IMR-90 (cell line): ENCODE data around the gene RHBDL1. TPM values are rescaled to one million over a fixed set of nuclear protein-coding genes. Genes with fewer than 3 reads are reported as not detected.

Experiments
- ATAC-seq: fragments of 200-7000 bp; cut with Tn5 transposase; 2 replicates; pipeline ENCODE4 v1.9.1; 2020; ENCODE audit warnings: low read depth, mild to moderate bottlenecking, moderate library complexity
- BruUV-seq: library from RNA; stranded (reverse); fragments of 400-500 nt; replicated peaks from 2 replicates; lab custom pipeline; 2021; lab: Mats Ljungman, UMichigan
- CTCF ChIA-PET: fragments of 300-600 bp; formaldehyde crosslinking; extraction: SDS; loops from one replicate; lab custom pipeline; 2021; ENCODE audit warnings: antibody characterized with exemption; lab: Yijun Ruan, JAX
- POLR2A ChIA-PET: fragments of 300-600 bp; sonication (Branson Sonifier 250); formaldehyde crosslinking; loops from one replicate; lab custom pipeline; 2022; ENCODE audit warnings: antibody characterized with exemption; ENCODE audit not compliant: unreplicated experiment; lab: Charles Lee
- DNase-seq: peaks from one replicate; pipeline ENCODE4 v3.0.0; 2013
- H2AFZ ChIP-seq: replicated peaks from 2 replicates; pipeline ENCODE3; 2013; ENCODE audit warnings: low read length, mild to moderate bottlenecking; ENCODE audit not compliant: poor library complexity
- H2AK5ac ChIP-seq: 2 replicates; pipeline ENCODE4 v1.6.1; 2013; ENCODE audit warnings: low read depth, low read length, inconsistent platforms
- H2AK9ac ChIP-seq: replicated peaks from 2 replicates; pipeline ENCODE3; 2013; ENCODE audit warnings: mild to moderate bottlenecking, low read depth, low read length, moderate library complexity; ENCODE audit not compliant: poor library complexity
- H2BK120ac ChIP-seq: 2 replicates; pipeline ENCODE4 v1.6.1; 2013; ENCODE audit warnings: low read depth, low read length, inconsistent platforms
- H2BK15ac ChIP-seq: 3 replicates; pipeline ENCODE4 v1.6.1; 2013; ENCODE audit warnings: low read depth, low read length, inconsistent platforms
- H2BK20ac ChIP-seq: 2 replicates; pipeline ENCODE4 v1.6.1; 2013; ENCODE audit warnings: low read depth, mild to moderate bottlenecking, inconsistent platforms, low read length, moderate library complexity
- H2BK5ac ChIP-seq: 2 replicates; pipeline ENCODE4 v1.6.1; 2013; ENCODE audit warnings: mild to moderate bottlenecking, low read depth, low read length, inconsistent platforms; ENCODE audit not compliant: poor library complexity, severe bottlenecking
- H3K14ac ChIP-seq: replicated peaks from 2 replicates; pipeline ENCODE4 v1.6.1; 2013; ENCODE audit warnings: low read depth, low read length, inconsistent platforms
- H3K18ac ChIP-seq: 2 replicates; pipeline ENCODE4 v1.6.1; 2013; ENCODE audit warnings: low read depth, low read length, control low read depth
- H3K23ac ChIP-seq: 2 replicates; pipeline ENCODE4 v1.6.1; 2013; ENCODE audit warnings: low read depth, low read length, inconsistent platforms
- H3K27ac ChIP-seq: 2 replicates; pipeline ENCODE4 v1.5.1; 2013; ENCODE audit warnings: mild to moderate bottlenecking, control low read depth, low read length; ENCODE audit not compliant: insufficient read depth
- H3K27me3 ChIP-seq: 2 replicates; pipeline ENCODE4 v1.6.1; 2013; ENCODE audit warnings: low read length; ENCODE audit not compliant: control insufficient read depth, insufficient read depth
- H3K36me3 ChIP-seq: 2 replicates; pipeline ENCODE4 v1.6.1; 2013; ENCODE audit warnings: low read length, mixed read lengths; ENCODE audit not compliant: control insufficient read depth, insufficient read depth
- H3K4ac ChIP-seq: 2 replicates; pipeline ENCODE4 v1.6.1; 2013; ENCODE audit warnings: low read depth, low read length, inconsistent platforms
- H3K4me1 ChIP-seq: 2 replicates; pipeline ENCODE4 v1.6.1; 2013; ENCODE audit warnings: low read length, mixed read lengths; ENCODE audit not compliant: control insufficient read depth, insufficient read depth
- H3K4me2 ChIP-seq: 2 replicates; pipeline ENCODE4 v1.6.1; 2013; ENCODE audit warnings: low read depth, mild to moderate bottlenecking, control low read depth, low read length, moderate library complexity
- H3K4me3 ChIP-seq: 2 replicates; pipeline ENCODE4 v1.5.1; 2013; ENCODE audit warnings: low read depth, mild to moderate bottlenecking, control low read depth, low read length, moderate library complexity; ENCODE audit not compliant: insufficient read depth
- H3K56ac ChIP-seq: 2 replicates; pipeline ENCODE4 v1.6.1; 2013; ENCODE audit warnings: low read length, inconsistent platforms; ENCODE audit not compliant: insufficient read depth; ENCODE audit errors: extremely low read depth
- H3K79me1 ChIP-seq, 2 experiments: 2 replicates each; pipeline ENCODE4 v1.6.1; 2013; ENCODE audit warnings: low read length in 2 of 2, inconsistent platforms in 1 of 2, low read depth in 1 of 2
- H3K9ac ChIP-seq: 2 replicates; pipeline ENCODE4 v1.6.1; 2013; ENCODE audit warnings: low read depth, low read length, control low read depth
- H3K9me1 ChIP-seq: 2 replicates; pipeline ENCODE4 v1.6.1; 2013; ENCODE audit warnings: low read length, inconsistent platforms; ENCODE audit not compliant: insufficient read depth
- H3K9me3 ChIP-seq: 2 replicates; pipeline ENCODE4 v1.6.1; 2013; ENCODE audit warnings: low read length; ENCODE audit not compliant: control insufficient read depth, insufficient read depth
- H4K20me1 ChIP-seq: 2 replicates; pipeline ENCODE4 v1.6.1; 2013; ENCODE audit warnings: low read length, inconsistent platforms; ENCODE audit not compliant: insufficient read depth
- H4K5ac ChIP-seq: 2 replicates; pipeline ENCODE4 v1.6.1; 2013; ENCODE audit warnings: mild to moderate bottlenecking, low read depth, low read length, control low read depth
- H4K8ac ChIP-seq, 2 experiments: 2 replicates each; pipeline ENCODE4 v1.6.1; 2013; ENCODE audit warnings: low read depth in 2 of 2, low read length in 2 of 2, control low read depth in 1 of 2, inconsistent platforms in 1 of 2
- H4K91ac ChIP-seq: 2 replicates; pipeline ENCODE4 v1.6.1; 2013; ENCODE audit warnings: low read depth, low read length, inconsistent platforms; ENCODE audit not compliant: insufficient read depth
- CTCF ChIP-seq: conservative IDR thresholded peaks from 2 replicates; pipeline ENCODE4 v1.5.1; 2012; ENCODE audit warnings: mild to moderate bottlenecking, low read depth, low read length, improper control_type of control experiment
- MAFK ChIP-seq: IDR thresholded peaks from 2 replicates; pipeline ENCODE4 v1.6.1; 2012; ENCODE audit warnings: low read depth, low read length, improper control_type of control experiment
- MXI1 ChIP-seq: IDR thresholded peaks from 2 replicates; pipeline ENCODE4 v1.6.1; 2012; ENCODE audit warnings: low read depth, mild to moderate bottlenecking, low read length, moderate library complexity, borderline replicate concordance
- SMC3 ChIP-seq: fragments of 150-350 bp; IDR thresholded peaks from 2 replicates; pipeline ENCODE4 v1.6.1; 2016; ENCODE audit warnings: low read depth, mild to moderate bottlenecking, antibody characterized with exemption, low read length, moderate library complexity
- USF2 ChIP-seq: fragments of 150-350 bp; IDR thresholded peaks from 2 replicates; pipeline ENCODE4 v1.6.1; 2017; ENCODE audit warnings: mild to moderate bottlenecking, antibody characterized with exemption, low read length, low read depth
- WGBS, 2 experiments: methylation state at CpG; one replicate each; pipeline versions ENCODE4 v1.1.5 to v1.1.7; 2013; ENCODE audit warnings: missing lambda C conversion rate in 2 of 2; ENCODE audit not compliant: insufficient read length in 1 of 2; ENCODE audit errors: extremely low coverage in 2 of 2; 5-methylcytosine and 5-hydroxymethylcytosine counted together
- dilution Hi-C: fragments of 300-500 bp; cut with HindIII; formaldehyde crosslinking; loops from one replicate; pipeline ENCODE4 v1.14.3; 2018; ENCODE audit warnings: low sequenced_read_pairs; ENCODE audit not compliant: unreplicated experiment
- in situ Hi-C: fragments of 300-500 bp; cut with MboI; formaldehyde crosslinking; loops from 3 replicates; pipeline ENCODE4 v1.14.3; 2019; ENCODE audit warnings: low sequenced_read_pairs, inconsistent platforms, mixed read lengths
- intact Hi-C: fragments of 100-400 bp; cut with micrococcal nuclease; formaldehyde crosslinking; loops from 2 replicates; pipeline ENCODE4 v1.10.0; 2022
- polyA plus RNA-seq, 3 experiments: library from polyadenylated mRNA; depleted of rRNA; stranded (reverse); fragments of >200 nt; gene quantifications; 2 replicates each; pipeline ENCODE4 v1.2.3, GENCODE V29; 2012; ENCODE audit warnings: low replicate concordance in 1 of 3
- total RNA-seq: library from RNA; depleted of rRNA; stranded (reverse); fragments of >200 nt; gene quantifications from 2 replicates; pipeline ENCODE4 v1.2.3, GENCODE V29; 2012

Gene RHBDL1
- total and polyA plus RNA-seq, 2 of the 4 experiments (the other 2 are of a cell fraction), result 0.72 to 4.1 TPM

GRCh38 chr16:635573-636205 lies 39.8 kb upstream of the RHBDL1 start:
- Histone ChIP-seq H3K27me3 (no peaks in the 10 kb centered on the region), H4K5ac (peak overlapping the region; percentile 58; the same call in 1 of the 2 replicates), H3K9me3 (no peaks in the 10 kb centered on the region), H3K4me2 (peak overlapping the region; percentile 98), H3K79me1 (peaks cover 0 to 22% of the 10 kb centered on the region in 2 experiments; a peak in 2 of 4 replicates), H4K20me1 (peaks cover 4% of the 10 kb centered on the region), H4K8ac (peak overlapping the region in 1 of 2 experiments; percentile 84; a peak in 2 of 4 replicates), H2BK5ac (peak overlapping the region; percentile 77), H2BK120ac (peak overlapping the region; percentile 37; the same call in 1 of the 2 replicates), H3K36me3 (peaks cover 12% of the 10 kb centered on the region; the same call in 1 of the 2 replicates), H2AFZ (peak overlapping the region; percentile 100), H3K9me1 (peaks cover 8% of the 10 kb centered on the region; the same call in 1 of the 2 replicates), H2BK15ac (no peak overlapping the region), H4K91ac (peak overlapping the region; percentile 66; the same call in 1 of the 2 replicates), H2AK9ac (peak overlapping the region; percentile 91), H3K4me3 (peak overlapping the region; percentile 97), H3K4ac (peak overlapping the region; percentile 77), H3K27ac (peak overlapping the region; percentile 71), H3K18ac (no peak overlapping the region), H3K9ac (peak overlapping the region; percentile 74), H2BK20ac (no peak overlapping the region), H3K56ac (peak overlapping the region; percentile 46), H3K4me1 (peaks cover 17% of the 10 kb centered on the region), H3K14ac (peak overlapping the region; percentile 89), H3K23ac (no peak overlapping the region), H2AK5ac (peak overlapping the region; percentile 98)
- CTCF ChIA-PET, result interaction anchor here (0.6 kb wide), 1 partner anchor 184 kb away, joined by 3 read pairs; no protein-coding TSS in a partner anchor
- TF ChIP-seq USF2, result no peak
- no peak for TF ChIP-seq CTCF
- TF ChIP-seq MAFK, result no peak
- TF ChIP-seq SMC3, result no peak
- TF ChIP-seq MXI1, result no peak
- WGBS, 2 experiments, result 8% methylated on average over 39 of the region's 55 CpGs; no CpG with 5 or more reads in 1 of the 2 experiments
- in situ Hi-C loops (no loop called here), intact Hi-C loops (loop anchor here (1.0 to 5.0 kb wide), 3 partner anchors 8 to 108 kb away; partner anchors contain the start of gene CAPN15), dilution Hi-C loops (no loop called here)
- DNase-seq (no peak), ATAC-seq (no peak)
- POLR2A ChIA-PET, result no interaction called here
- BruUV-seq, result no TSS peak
